Ishikawa (cell line): Measurements from ENCODE around the gene TNP1.

ENCODE experiments used
- CEBPB ChIP-seq: IDR thresholded peaks from 2 replicates; pipeline ENCODE4 v1.6.1; 2012
- CREB1 ChIP-seq: IDR thresholded peaks from 2 replicates; pipeline ENCODE4 v1.6.1; 2012; ENCODE audit warnings: low read depth
- EGR1 ChIP-seq: IDR thresholded peaks from 2 replicates; pipeline ENCODE4 v1.6.1; 2012
- EP300 ChIP-seq: IDR thresholded peaks from 2 replicates; pipeline ENCODE4 v1.6.1; 2012; ENCODE audit warnings: borderline replicate concordance
- FOXM1 ChIP-seq: IDR thresholded peaks from 2 replicates; pipeline ENCODE4 v1.6.1; 2012; ENCODE audit warnings: low read depth, borderline replicate concordance
- MAX ChIP-seq: IDR thresholded peaks from 2 replicates; pipeline ENCODE4 v1.6.1; 2012
- NFIC ChIP-seq: IDR thresholded peaks from 2 replicates; pipeline ENCODE4 v1.6.1; 2012
- RAD21 ChIP-seq: IDR thresholded peaks from 2 replicates; pipeline ENCODE4 v1.6.1; 2012; ENCODE audit warnings: low read depth
- REST ChIP-seq: IDR thresholded peaks from 2 replicates; pipeline ENCODE4 v1.6.1; 2012; ENCODE audit warnings: low read depth, mild to moderate bottlenecking
- TAF1 ChIP-seq: IDR thresholded peaks from 2 replicates; pipeline ENCODE4 v1.6.1; 2012; ENCODE audit warnings: low read depth, mild to moderate bottlenecking
- TCF12 ChIP-seq: IDR thresholded peaks from 2 replicates; pipeline ENCODE4 v1.6.1; 2012; ENCODE audit warnings: low read depth
- TEAD4 ChIP-seq: IDR thresholded peaks from 2 replicates; pipeline ENCODE4 v1.6.1; 2012
- USF1 ChIP-seq: IDR thresholded peaks from 2 replicates; pipeline ENCODE4 v1.6.1; 2012
- YY1 ChIP-seq: IDR thresholded peaks from 2 replicates; pipeline ENCODE4 v1.6.1; 2012; ENCODE audit warnings: low read depth
- ZBTB7A ChIP-seq: IDR thresholded peaks from 2 replicates; pipeline ENCODE4 v1.6.1; 2012; ENCODE audit warnings: low read depth

TNP1 gene

GRCh38 chr2:216882876-216883275, 23.0 kb upstream of the TNP1 start:
- TF ChIP-seq RAD21 (no peak), REST (no peak)

- TF ChIP-seq USF1 (no peak), EGR1 (no peak), CEBPB (no peak)
Observed at GRCh38 chr2:216881411-216881810, 21.5 kb upstream of the TNP1 start.

- TF ChIP-seq EP300: no peak
- TF ChIP-seq CREB1: no peak
- TF ChIP-seq CEBPB: no peak
- TF ChIP-seq TAF1: no peak
- no peak for TF ChIP-seq YY1
- TF ChIP-seq MAX: no peak
- no peak for TF ChIP-seq USF1
- TF ChIP-seq NFIC: no peak
- no peak for TF ChIP-seq EGR1
- no peak for TF ChIP-seq REST
Observed at GRCh38 chr2:216880509-216881184, 20.8 kb upstream of the TNP1 start.

- no peak for TF ChIP-seq TCF12
- no peak for TF ChIP-seq FOXM1
- no peak for TF ChIP-seq YY1
- TF ChIP-seq RAD21: no peak
- no peak for TF ChIP-seq EP300
- no peak for TF ChIP-seq TAF1
Observed at GRCh38 chr2:216879727-216880508, 20.1 kb upstream of the TNP1 start.

- TF ChIP-seq REST: no peak
- TF ChIP-seq ZBTB7A: no peak
- TF ChIP-seq NFIC: no peak
- no peak for TF ChIP-seq CREB1
- TF ChIP-seq FOXM1: no peak
- no peak for TF ChIP-seq EP300
- TF ChIP-seq EGR1: no peak
- no peak for TF ChIP-seq USF1
- no peak for TF ChIP-seq YY1
- TF ChIP-seq CEBPB: no peak
- TF ChIP-seq TCF12: no peak
- no peak for TF ChIP-seq RAD21
- TF ChIP-seq TAF1: no peak
- no peak for TF ChIP-seq TEAD4
- no peak for TF ChIP-seq MAX
Observed at GRCh38 chr2:216878072-216878471, 18.2 kb upstream of the TNP1 start.
